Ishikawa (cell line): ENCODE data around the gene SLC25A30.

Experiments used
- CEBPB ChIP-seq: IDR thresholded peaks from 2 replicates; pipeline ENCODE4 v1.6.1; 2012
- CREB1 ChIP-seq: IDR thresholded peaks from 2 replicates; pipeline ENCODE4 v1.6.1; 2012; ENCODE audit warnings: low read depth
- EGR1 ChIP-seq: IDR thresholded peaks from 2 replicates; pipeline ENCODE4 v1.6.1; 2012
- EP300 ChIP-seq: IDR thresholded peaks from 2 replicates; pipeline ENCODE4 v1.6.1; 2012; ENCODE audit warnings: borderline replicate concordance
- FOXM1 ChIP-seq: IDR thresholded peaks from 2 replicates; pipeline ENCODE4 v1.6.1; 2012; ENCODE audit warnings: low read depth, borderline replicate concordance
- MAX ChIP-seq: IDR thresholded peaks from 2 replicates; pipeline ENCODE4 v1.6.1; 2012
- NFIC ChIP-seq: IDR thresholded peaks from 2 replicates; pipeline ENCODE4 v1.6.1; 2012
- RAD21 ChIP-seq: IDR thresholded peaks from 2 replicates; pipeline ENCODE4 v1.6.1; 2012; ENCODE audit warnings: low read depth
- REST ChIP-seq: IDR thresholded peaks from 2 replicates; pipeline ENCODE4 v1.6.1; 2012; ENCODE audit warnings: low read depth, mild to moderate bottlenecking
- TAF1 ChIP-seq: IDR thresholded peaks from 2 replicates; pipeline ENCODE4 v1.6.1; 2012; ENCODE audit warnings: low read depth, mild to moderate bottlenecking
- TCF12 ChIP-seq: IDR thresholded peaks from 2 replicates; pipeline ENCODE4 v1.6.1; 2012; ENCODE audit warnings: low read depth
- TEAD4 ChIP-seq: IDR thresholded peaks from 2 replicates; pipeline ENCODE4 v1.6.1; 2012
- YY1 ChIP-seq: IDR thresholded peaks from 2 replicates; pipeline ENCODE4 v1.6.1; 2012; ENCODE audit warnings: low read depth
- ZBTB7A ChIP-seq: IDR thresholded peaks from 2 replicates; pipeline ENCODE4 v1.6.1; 2012; ENCODE audit warnings: low read depth
- TF ChIP-seq, protein P1 (sequence below): IDR thresholded peaks from 2 replicates; pipeline ENCODE4 v1.6.1; 2012

The SLC25A30 gene

GRCh38 chr13:45416516-45417128 lies 1.6 kb downstream of the SLC25A30 start:
- no peak for TF ChIP-seq TAF1
- no peak for TF ChIP-seq ZBTB7A
- TF ChIP-seq MAX: no peak
- TF ChIP-seq YY1: no peak
- TF ChIP-seq FOXM1: no peak

DNA sequence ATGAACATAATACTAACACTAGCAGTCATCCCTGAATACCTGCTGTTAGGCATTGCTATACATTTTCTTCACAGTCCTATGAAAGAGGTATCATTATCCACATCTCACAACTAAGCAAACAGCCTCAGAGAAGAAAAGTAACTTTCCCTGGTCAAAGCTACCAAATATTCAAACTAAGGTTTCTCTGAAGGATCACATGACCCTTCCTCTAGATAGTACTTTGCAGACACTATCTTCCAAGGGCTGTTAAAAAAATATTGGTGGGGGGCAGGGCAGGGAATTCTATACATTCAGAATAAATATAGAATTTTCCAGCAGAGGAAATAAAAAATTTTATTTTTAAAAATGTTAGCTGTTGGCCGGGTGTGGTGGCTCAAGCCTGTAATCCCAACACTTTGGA lies 3.1 kb downstream of the SLC25A30 start:
- TF ChIP-seq ZBTB7A (no peak), NFIC (no peak), REST (no peak), EP300 (no peak), CREB1 (no peak), FOXM1 (no peak), EGR1 (no peak), CEBPB (no peak), YY1 (no peak), MAX (no peak), TCF12 (no peak), TEAD4 (no peak), RAD21 (no peak), TAF1 (no peak)
- TF ChIP-seq, protein P1, sequence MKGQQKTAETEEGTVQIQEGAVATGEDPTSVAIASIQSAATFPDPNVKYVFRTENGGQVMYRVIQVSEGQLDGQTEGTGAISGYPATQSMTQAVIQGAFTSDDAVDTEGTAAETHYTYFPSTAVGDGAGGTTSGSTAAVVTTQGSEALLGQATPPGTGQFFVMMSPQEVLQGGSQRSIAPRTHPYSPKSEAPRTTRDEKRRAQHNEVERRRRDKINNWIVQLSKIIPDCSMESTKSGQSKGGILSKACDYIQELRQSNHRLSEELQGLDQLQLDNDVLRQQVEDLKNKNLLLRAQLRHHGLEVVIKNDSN: no peak

DNA sequence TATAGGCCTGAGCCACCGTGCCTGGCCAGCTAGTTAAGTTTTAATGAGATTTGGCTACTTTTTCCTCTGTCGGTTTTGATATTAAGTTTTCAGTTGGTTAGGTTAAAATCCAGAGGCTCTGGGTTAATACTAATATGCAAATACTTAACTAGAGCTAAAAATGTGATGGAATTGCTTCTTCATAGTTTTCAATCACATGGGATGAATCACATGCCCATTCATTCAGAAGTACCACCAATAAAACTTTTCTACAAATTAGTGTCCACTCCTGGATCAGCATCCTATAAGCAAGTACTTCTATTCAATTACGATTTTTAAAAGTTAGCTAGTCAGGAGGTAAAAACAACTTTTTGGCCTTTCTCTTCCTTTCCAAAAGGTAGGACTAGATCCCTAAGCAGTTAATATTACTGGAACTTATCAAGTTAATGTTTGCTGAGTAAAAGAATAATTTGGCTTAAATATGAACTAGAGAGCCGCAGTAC lies 4.3 kb downstream of the SLC25A30 start:
- TF ChIP-seq TEAD4 (no peak), FOXM1 (no peak), CREB1 (no peak), TCF12 (no peak), EP300 (no peak), MAX (no peak), CEBPB (no peak), RAD21 (no peak), YY1 (no peak), TAF1 (no peak), EGR1 (no peak), NFIC (no peak)
- TF ChIP-seq, protein P1: no peak

- no peak for TF ChIP-seq CEBPB
- no peak for TF ChIP-seq FOXM1
- no peak for TF ChIP-seq EP300
- no peak for TF ChIP-seq CREB1
- no peak for TF ChIP-seq EGR1
- TF ChIP-seq YY1: no peak
- no peak for TF ChIP-seq REST
These were observed 5.7 kb downstream of the SLC25A30 start for GRCh38 chr13:45412274-45413049.

GRCh38 chr13:45411631-45412030 lies 6.5 kb downstream of the SLC25A30 start:
- TF ChIP-seq EP300 (no peak), TAF1 (no peak), YY1 (no peak), CEBPB (no peak), NFIC (no peak), FOXM1 (no peak)
- TF ChIP-seq, protein P1: no peak
